ENCODE measurements around the gene EHMT2. TPM values are rescaled to one million over a fixed set of nuclear protein-coding genes. Genes with fewer than 3 reads are reported as not detected.

Gene EHMT2
- total and polyA plus RNA-seq, 2 donors (not counting 3 experiments of a cell fraction or from before 2014, with no cell fraction given), result 53.3 to 54.3 TPM

DNA sequence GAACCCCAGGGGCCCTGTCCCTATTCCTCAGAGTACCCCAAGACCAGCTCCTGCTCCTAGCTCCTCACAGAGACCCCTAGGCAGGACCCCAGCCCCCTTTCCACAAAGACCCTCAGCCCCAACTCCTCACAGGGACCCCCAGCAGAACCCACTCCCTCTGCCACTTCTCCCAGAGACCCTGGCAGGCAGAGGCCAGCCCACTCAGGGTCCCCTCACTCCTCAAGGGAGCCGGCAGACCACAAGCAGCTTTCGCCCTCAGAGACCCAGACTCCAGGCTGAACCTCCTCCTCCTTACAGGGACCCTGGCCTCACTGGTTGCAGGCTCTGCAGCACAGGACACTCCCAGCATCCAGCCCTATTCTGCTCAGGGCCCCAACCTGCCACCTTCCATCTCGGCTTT, 19.3 kb downstream of the EHMT2 start:
- Histone ChIP-seq H3K27ac (ENCODE audit: insufficient read depth, low read depth, low read length) (no peak overlapping the region), H3K9ac (replicated peaks; ENCODE audit: extremely low read depth, insufficient read depth, low read length) (no peak overlapping the region), H3K36me3 (ENCODE audit: control insufficient read depth in 2 of 2, extremely low read depth in 1 of 2, insufficient read depth in 2 of 2, low read length in 2 of 2) (peaks cover 0 to 29% of the 10 kb centered on the region in 2 experiments), H3K4me3 (replicated peaks in 1 of 3; ENCODE audit: insufficient read depth in 1 of 3, low read depth in 1 of 3, low read length in 3 of 3) (no peak overlapping the region), H3K4me2 (ENCODE audit: insufficient read depth, low read length) (no peak overlapping the region), H3K27me3 (ENCODE audit: control insufficient read depth in 2 of 2, insufficient read depth in 2 of 2, low read length in 2 of 2) (no peaks in the 10 kb centered on the region), H4K20me1 (replicated peaks; ENCODE audit: control insufficient read depth, extremely low read depth, insufficient read depth, low read length) (no peaks in the 10 kb centered on the region), H3K79me2 (ENCODE audit: control insufficient read depth, insufficient read depth, low read length) (no peaks in the 10 kb centered on the region), H2AFZ (ENCODE audit: low read depth, low read length) (no peak overlapping the region), H3K9me1 (replicated peaks; ENCODE audit: control insufficient read depth, extremely low read depth, insufficient read depth, low read length) (no peaks in the 10 kb centered on the region), H3K9me3 (replicated peaks; ENCODE audit: control insufficient read depth, insufficient read depth, low read length) (no peaks in the 10 kb centered on the region), H3K4me1 (ENCODE audit: control insufficient read depth, extremely low read depth, insufficient read depth, low read length) (peaks cover 6% of the 10 kb centered on the region)
- dilution Hi-C loops (cut with MboI; ENCODE audit: extremely low pct_ligation_motif_present, low sequenced_read_pairs), result no loop called here
- POLR2A ChIA-PET, result no interaction called here
- TF ChIP-seq, protein P1, sequence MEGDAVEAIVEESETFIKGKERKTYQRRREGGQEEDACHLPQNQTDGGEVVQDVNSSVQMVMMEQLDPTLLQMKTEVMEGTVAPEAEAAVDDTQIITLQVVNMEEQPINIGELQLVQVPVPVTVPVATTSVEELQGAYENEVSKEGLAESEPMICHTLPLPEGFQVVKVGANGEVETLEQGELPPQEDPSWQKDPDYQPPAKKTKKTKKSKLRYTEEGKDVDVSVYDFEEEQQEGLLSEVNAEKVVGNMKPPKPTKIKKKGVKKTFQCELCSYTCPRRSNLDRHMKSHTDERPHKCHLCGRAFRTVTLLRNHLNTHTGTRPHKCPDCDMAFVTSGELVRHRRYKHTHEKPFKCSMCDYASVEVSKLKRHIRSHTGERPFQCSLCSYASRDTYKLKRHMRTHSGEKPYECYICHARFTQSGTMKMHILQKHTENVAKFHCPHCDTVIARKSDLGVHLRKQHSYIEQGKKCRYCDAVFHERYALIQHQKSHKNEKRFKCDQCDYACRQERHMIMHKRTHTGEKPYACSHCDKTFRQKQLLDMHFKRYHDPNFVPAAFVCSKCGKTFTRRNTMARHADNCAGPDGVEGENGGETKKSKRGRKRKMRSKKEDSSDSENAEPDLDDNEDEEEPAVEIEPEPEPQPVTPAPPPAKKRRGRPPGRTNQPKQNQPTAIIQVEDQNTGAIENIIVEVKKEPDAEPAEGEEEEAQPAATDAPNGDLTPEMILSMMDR (IDR thresholded peaks at IDR 0.05; ENCODE audit: extremely low read depth in 1 of 2, insufficient read depth in 1 of 2, low read depth in 1 of 2, low read length in 2 of 2), result no peak
- TF ChIP-seq FOS (IDR thresholded peaks at IDR 0.05; ENCODE audit: borderline replicate concordance, insufficient read depth, low read length), result no peak
- no peak for TF ChIP-seq EZH2 (IDR thresholded peaks at IDR 0.05; ENCODE audit: borderline replicate concordance, low read depth, low read length, severe bottlenecking)
- no peak for TF ChIP-seq POLR2AphosphoS5 (IDR thresholded peaks at IDR 0.05; ENCODE audit: insufficient read depth, low read depth, low read length)
- no peak for TF ChIP-seq JUN (IDR thresholded peaks at IDR 0.05; ENCODE audit: borderline replicate concordance, insufficient read depth, insufficient read length, low read depth)
- TF ChIP-seq GATA2 (IDR thresholded peaks at IDR 0.05; ENCODE audit: insufficient read depth, insufficient read length, low read depth, low read length), result no peak
- TF ChIP-seq, protein P2, sequence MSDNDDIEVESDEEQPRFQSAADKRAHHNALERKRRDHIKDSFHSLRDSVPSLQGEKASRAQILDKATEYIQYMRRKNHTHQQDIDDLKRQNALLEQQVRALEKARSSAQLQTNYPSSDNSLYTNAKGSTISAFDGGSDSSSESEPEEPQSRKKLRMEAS (IDR thresholded peaks at IDR 0.05; ENCODE audit: insufficient read depth, insufficient read length), result no peak
- intact Hi-C loops (cut with micrococcal nuclease), result no loop called here
- CTCF ChIA-PET, result interaction anchor here (1.1 to 1.4 kb wide), 2 partner anchors 10 to 12 kb away, joined by 4 read pairs; no protein-coding TSS in a partner anchor
- DNase-seq (ENCODE audit: low read depth, low spot score), result no peak
- no TSS peak for BruUV-seq (replicated peaks)
- no peak for FAIRE-seq
